Breast epithelium (tissue), 4 donors: ENCODE results near the gene NAB2. TPM values are rescaled to one million over a fixed set of nuclear protein-coding genes. Genes with fewer than 3 reads are reported as not detected.

Experiments
- DNase-seq, 2 donors: peaks; one replicate each; pipeline ENCODE4 v3.0.0-alpha.2; 2019; ENCODE audit warnings: low spot score in 2 of 2
- H3K27ac ChIP-seq, 2 donors: fragments of 200-600 bp; sonication (generic) in 1 of 2; one replicate each; pipeline ENCODE4 v1.5.1; 2016 to 2019; ENCODE audit warnings: mild to moderate bottlenecking in 1 of 2
- H3K27me3 ChIP-seq, 2 donors: fragments of 200-600 bp; sonication (generic) in 1 of 2; one replicate each; pipeline versions ENCODE4 v1.5.1 to v1.6.0; 2017 to 2019; ENCODE audit warnings: control low read depth in 1 of 2, mild to moderate bottlenecking in 1 of 2
- H3K36me3 ChIP-seq: fragments of 200-600 bp; one replicate; pipeline ENCODE4 v1.5.1; 2019
- H3K4me1 ChIP-seq, 2 donors: fragments of 200-600 bp; sonication (generic); one replicate each; pipeline ENCODE4 v1.5.1; 2016 to 2019; ENCODE audit warnings: control low read depth in 1 of 2
- H3K4me3 ChIP-seq, 3 donors: fragments of 200-600 bp; sonication (generic); 1 replicate in 2 of 3; 2 replicates in 1 of 3; pipeline ENCODE4 v1.5.1; 2016 to 2019; ENCODE audit warnings: mild to moderate bottlenecking in 3 of 3, moderate library complexity in 2 of 3
- H3K9me3 ChIP-seq, 2 donors: fragments of 200-600 bp; sonication (generic) in 1 of 2; one replicate each; pipeline ENCODE4 v1.5.1; 2016 to 2019; ENCODE audit warnings: control low read depth in 1 of 2
- CTCF ChIP-seq, 3 donors: fragments of 450-650 bp; IDR thresholded peaks; one replicate each; pipeline ENCODE4 v1.5.1; 2016 to 2017; ENCODE audit warnings: antibody characterized with exemption in 3 of 3, mild to moderate bottlenecking in 3 of 3, moderate library complexity in 3 of 3
- POLR2A ChIP-seq: fragments of 450-650 bp; IDR thresholded peaks from one replicate; pipeline ENCODE4 v1.6.1; 2016; ENCODE audit warnings: antibody characterized with exemption, mild to moderate bottlenecking, moderate library complexity
- POLR2AphosphoS5 ChIP-seq, 3 donors: sonication (generic); formaldehyde crosslinking; IDR thresholded peaks; one replicate each; pipeline ENCODE4 v1.6.1; 2017; ENCODE audit warnings: antibody characterized with exemption in 3 of 3
- intact Hi-C: fragments of 100-400 bp; cut with DNase I; formaldehyde crosslinking; loops from one replicate; pipeline ENCODE4 v1.15.1; 2023; ENCODE audit warnings: low total_unique reads
- total RNA-seq, 3 donors: library from RNA; depleted of rRNA; stranded (reverse); fragments of >200 nt; gene quantifications; one replicate each; pipeline ENCODE4 v1.1.0, GENCODE V29; 2016

The NAB2 gene
- total RNA-seq, 3 donors from 2014 or later = 9.0 to 33.2 (median 24.6) TPM

GRCh38 chr12:57099047-57099714, 10.3 kb downstream of the NAB2 start:
- H3K4me3 ChIP-seq = no peak overlapping the region
- peaks cover 0 to 4% of the 10 kb centered on the region in 2 donors for H3K4me1 ChIP-seq
- TF ChIP-seq POLR2AphosphoS5 (IDR thresholded peaks at IDR 0.05) (no peak), POLR2A (no peak), CTCF (IDR thresholded peaks at IDR 0.05) (no peak)
- intact Hi-C loops = no loop called here
- H3K36me3 ChIP-seq = no peaks in the 10 kb centered on the region
- no peak for DNase-seq
- no peaks in the 10 kb centered on the region for H3K27me3 ChIP-seq
- H3K27ac ChIP-seq = peak overlapping the region; percentile 3 to 68
- no peaks in the 10 kb centered on the region for H3K9me3 ChIP-seq

- no peak for DNase-seq
- Histone ChIP-seq H3K36me3 (no peaks in the 10 kb centered on the region), H3K27ac (peak overlapping the region; percentile 25 to 40)
These were observed 10.9 kb downstream of the NAB2 start for GRCh38 chr12:57099766-57100165.

DNA sequence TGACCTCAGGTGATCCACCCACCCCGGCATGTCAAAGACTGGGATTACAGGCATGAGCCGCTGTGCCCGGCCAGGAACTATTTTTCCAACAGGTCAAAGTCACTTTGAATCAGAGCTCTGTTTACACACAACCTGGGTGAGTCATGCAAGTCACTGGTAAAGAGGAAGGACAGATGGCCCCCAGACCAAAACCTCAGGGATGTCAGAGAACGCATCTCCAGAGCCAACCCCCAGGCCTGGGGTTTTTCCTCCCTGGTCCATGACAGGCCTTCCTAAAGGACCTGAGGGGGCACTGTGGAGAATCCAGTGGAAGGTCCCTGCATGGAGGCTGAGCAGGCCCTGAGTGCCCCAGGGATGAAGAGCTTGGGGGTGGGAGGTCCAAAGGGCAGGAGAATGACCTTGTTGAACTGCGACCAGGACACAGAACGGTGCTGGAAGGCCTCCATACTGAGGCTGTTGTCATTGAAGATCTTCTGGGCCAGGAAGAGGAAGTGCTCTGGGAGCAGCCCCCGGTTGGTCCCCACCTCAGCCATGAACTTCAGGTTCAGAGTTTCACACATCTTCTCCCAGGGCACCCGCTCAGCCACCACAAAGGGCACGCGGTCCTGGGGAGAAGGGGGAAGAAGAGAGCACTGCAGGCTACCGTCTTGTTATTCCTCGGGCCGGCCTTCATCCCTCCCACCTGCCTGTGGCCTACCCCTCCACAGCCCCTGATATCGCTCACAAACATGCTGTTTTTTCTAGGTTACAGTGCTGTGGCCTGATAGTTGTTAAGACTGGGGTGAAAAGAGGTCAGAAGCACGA, 13.2 kb downstream of the NAB2 start:
- Histone ChIP-seq H3K4me1 (no peaks in the 10 kb centered on the region), H3K27ac (peak overlapping the region; percentile 53 to 61), H3K9me3 (no peaks in the 10 kb centered on the region), H3K4me3 (no peak overlapping the region), H3K27me3 (no peaks in the 10 kb centered on the region), H3K36me3 (no peaks in the 10 kb centered on the region)
- no peak for DNase-seq
- no peak for TF ChIP-seq CTCF (IDR thresholded peaks at IDR 0.05)
- no peak for TF ChIP-seq POLR2A
- TF ChIP-seq POLR2AphosphoS5 (IDR thresholded peaks at IDR 0.05) = no peak
- intact Hi-C loops = loop anchor here (10.0 kb wide), 1 partner anchor 1127 kb away; the partner anchor contains the start of gene RAB5B

More at GRCh38 chr12:57099766-57100165, 10.9 kb downstream of the NAB2 start:
- TF ChIP-seq CTCF (IDR thresholded peaks at IDR 0.05) = no peak
- H3K27me3 ChIP-seq = no peaks in the 10 kb centered on the region
- no peaks in the 10 kb centered on the region for H3K9me3 ChIP-seq
- intact Hi-C loops = loop anchor here (10.0 kb wide), 1 partner anchor 1125 kb away; the partner anchor contains the start of gene RAB5B
- H3K4me1 ChIP-seq = no peaks in the 10 kb centered on the region
- H3K4me3 ChIP-seq = no peak overlapping the region

DNA sequence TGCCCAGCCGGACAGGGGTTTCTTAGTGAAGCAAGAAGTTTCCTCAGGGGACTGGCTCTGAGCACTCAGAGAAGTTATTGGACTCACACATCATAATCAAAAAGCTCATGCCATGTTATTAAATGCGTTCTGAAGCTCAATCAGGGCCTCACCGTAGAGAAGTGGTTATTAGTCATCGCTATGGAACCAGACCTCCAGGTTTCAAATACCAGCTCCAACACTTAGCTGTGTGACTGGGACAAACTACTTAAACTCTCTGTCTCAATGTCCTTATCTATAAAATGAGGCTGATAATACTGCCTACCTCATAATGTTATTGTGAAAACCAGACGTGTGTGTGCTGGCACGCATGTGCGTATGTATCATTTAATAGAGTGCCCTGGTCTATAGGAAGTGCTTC, 14.9 kb downstream of the NAB2 start:
- H3K4me3 ChIP-seq = no peak overlapping the region
- H3K9me3 ChIP-seq = no peaks in the 10 kb centered on the region
- H3K27me3 ChIP-seq = no peaks in the 10 kb centered on the region
- H3K36me3 ChIP-seq = no peaks in the 10 kb centered on the region
- H3K4me1 ChIP-seq = no peaks in the 10 kb centered on the region
- intact Hi-C loops = loop anchor here (10.0 kb wide), 1 partner anchor 1129 kb away; the partner anchor contains the start of gene RAB5B
- TF ChIP-seq CTCF (IDR thresholded peaks at IDR 0.05) = no peak
- TF ChIP-seq POLR2A = no peak
- TF ChIP-seq POLR2AphosphoS5 (IDR thresholded peaks at IDR 0.05) = no peak
- H3K27ac ChIP-seq = no peak overlapping the region
- no peak for DNase-seq
